Aortic smooth muscle cell (primary cell): Measurements from ENCODE around the gene BGN. TPM values are rescaled to one million over a fixed set of nuclear protein-coding genes. Genes with fewer than 3 reads are reported as not detected.

ENCODE experiments used
- total RNA-seq: library from RNA; depleted of rRNA; stranded (reverse); fragments of >200 nt; gene quantifications from 2 replicates; pipeline ENCODE4 v1.2.3, GENCODE V29; 2014

The BGN gene
- total RNA-seq: 56.3 and 168 TPM in 2 replicates

DNA sequence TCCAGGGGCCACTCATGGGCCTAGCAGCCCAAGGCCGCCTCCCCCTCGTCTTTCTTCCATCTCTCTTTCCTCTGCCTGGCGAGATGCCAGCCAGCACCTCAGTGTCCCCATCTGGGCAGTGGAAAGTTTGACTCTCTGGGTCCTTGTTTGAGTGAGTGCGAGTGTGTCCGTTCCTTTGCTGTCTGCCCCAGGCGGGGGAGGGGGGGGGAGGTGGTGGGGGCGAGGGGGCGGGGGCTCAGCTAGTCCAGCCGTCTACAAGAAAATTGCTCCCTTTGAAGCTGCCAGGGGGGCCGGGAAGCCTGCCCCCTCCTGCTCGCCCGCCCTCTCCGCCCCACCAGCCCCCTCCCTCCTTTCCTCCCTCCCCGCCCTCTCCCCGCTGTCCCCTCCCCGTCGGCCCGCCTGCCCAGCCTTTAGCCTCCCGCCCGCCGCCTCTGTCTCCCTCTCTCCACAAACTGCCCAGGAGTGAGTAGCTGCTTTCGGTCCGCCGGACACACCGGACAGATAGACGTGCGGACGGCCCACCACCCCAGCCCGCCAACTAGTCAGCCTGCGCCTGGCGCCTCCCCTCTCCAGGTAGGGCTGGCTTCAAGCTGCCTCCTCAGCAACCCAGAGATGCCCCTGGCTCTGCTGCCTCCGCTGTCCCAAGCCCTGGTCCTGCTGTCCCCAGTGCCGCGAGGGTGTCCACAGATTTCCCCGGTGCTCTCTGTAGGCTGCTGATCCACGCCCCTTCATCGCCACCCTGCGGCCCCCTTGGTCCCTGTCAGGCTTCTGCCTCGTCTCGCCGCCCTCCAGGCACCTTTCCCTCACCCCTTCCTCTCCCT is at the start of gene BGN:
Gene BGN (plus strand): TSS at position 440 of the 821 bp plus-strand sequence. CDS start 9,652 bp downstream, outside the sequence.

DNA sequence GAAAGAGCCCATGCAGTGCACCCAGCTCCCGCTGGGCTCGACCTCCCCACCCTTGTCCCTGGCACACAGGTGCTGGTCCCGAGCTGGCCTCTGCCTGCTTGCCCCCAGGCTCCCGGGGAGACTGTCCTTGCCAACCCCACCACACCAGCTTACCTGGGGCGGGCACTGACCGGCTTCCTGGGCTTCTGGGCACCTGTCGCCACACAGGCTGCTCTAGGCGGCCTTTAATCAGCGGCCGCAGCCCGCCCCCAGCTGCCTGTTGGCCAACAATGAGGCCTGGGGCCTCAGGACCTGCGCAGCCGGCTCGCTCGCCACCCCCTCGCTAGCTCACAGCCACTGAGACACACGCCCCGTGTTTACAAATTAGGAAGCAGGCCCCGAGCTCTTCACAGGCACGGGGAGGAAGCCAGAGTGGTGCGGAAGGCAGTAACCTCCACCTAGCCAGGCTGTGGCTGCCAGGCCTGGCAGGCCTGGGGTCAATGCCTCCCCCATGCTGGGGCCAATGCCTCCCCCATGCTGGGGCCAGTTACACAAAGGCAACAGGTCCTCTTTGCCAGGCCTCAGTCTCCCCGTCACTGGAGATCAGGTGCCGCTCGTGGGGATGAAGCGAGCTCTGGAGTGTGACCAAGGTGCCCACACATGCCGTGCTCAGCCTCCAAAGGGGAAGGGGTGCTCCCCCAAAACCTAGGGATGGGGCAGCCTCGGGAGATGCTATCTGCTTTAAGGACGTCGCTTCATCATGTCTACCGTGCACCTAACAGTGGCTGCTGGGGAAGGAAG is 48.7 kb upstream of the BGN start, which contains the start of gene TREX2:
Gene TREX2 (minus strand): TSS at position 201 of the 780 bp plus-strand sequence. CDS start 626 bp downstream, outside the sequence.

DNA sequence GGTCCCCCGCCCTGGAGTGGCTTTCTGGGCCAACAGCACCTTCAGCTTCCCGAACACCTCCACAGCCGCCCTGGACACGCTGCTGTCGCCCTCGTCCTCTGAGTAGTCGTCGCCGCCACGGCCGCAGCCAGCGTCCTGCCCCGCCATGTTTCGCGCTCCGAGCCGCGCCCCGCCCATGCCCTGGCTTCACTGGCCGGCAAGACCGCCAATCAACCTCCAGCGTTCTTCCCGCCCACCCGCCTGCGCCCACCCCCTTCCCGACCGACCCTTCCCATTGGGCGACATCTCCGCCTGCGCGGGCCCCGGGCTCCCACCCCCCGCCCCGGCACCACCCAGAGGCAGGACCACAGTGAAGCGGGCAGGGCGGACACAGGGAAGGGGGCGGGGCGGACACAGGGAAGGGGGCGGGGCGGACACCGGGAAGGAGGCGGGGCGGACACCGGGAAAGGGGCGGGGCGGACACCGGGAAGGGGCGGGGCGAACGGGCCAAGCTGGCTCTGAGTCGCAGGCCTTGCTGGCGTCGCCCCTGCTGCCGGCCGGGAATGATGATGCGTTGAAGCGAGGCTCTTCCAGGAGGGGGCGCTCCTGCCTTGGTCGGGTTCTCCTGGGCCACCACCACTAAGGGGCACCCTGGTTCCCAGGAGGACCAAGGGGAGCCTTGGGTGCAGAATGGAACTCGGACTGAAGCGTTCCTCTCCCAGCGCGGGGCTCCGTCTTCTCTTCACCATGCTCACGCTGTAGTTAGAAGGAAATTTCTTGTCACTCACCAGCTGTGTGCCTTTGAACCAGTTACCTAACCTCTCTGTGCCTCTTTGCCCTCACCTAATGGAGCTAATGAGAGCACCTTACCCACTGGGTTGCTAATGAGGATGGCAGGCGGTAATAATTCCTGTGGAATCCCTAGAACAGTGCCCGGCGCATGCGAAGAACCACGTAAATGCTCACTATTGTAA is 24.1 kb upstream of the BGN start, which contains the start of gene HAUS7:
Gene HAUS7 (minus strand): TSS at position 166 of the 953 bp plus-strand sequence. CDS start 19 bp downstream, at position 147.

DNA sequence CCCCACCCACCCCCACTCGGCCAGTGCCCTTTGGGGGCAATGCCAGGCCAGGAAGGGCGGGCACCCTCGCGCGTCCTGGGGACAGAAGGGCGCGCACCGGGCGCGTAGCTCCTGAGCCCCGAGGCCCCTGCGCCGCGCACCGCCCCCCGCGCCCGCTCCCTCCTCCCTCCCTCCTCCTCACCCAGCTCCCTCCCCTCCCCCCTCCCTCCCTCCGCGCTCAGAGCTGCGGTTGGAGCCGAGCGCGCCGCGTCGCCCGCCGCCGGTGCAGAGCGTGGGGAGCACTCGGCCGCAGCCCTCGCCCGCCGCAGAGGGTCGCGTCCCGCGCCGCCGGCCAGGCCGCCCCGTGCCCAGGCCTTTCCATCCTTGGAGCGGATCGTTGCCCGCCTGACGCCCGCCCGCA is 22.6 kb downstream of the BGN start, which contains the start of gene ATP2B3:
Gene ATP2B3 (plus strand): TSS at position 220 of the 400 bp plus-strand sequence. CDS start 18,606 bp downstream, outside the sequence.

Other genes starting within 250 kb of the BGN start
- not detected in 2 replicates for gene PNMA6F, start 173.2 kb upstream of the BGN start, total RNA-seq
- 6.3 and 7.8 TPM in 2 replicates for gene ZNF275, start 160.8 kb upstream of the BGN start, total RNA-seq
- gene PNMA6E, start 93.6 kb upstream of the BGN start, total RNA-seq: not detected in 2 replicates
- gene ZFP92, start 83.5 kb upstream of the BGN start, total RNA-seq: under 0.01 TPM in 2 replicates
- 3.5 and 4.9 TPM in 2 replicates for gene TREX2, start 48.9 kb upstream of the BGN start, total RNA-seq
- gene HAUS7, start 24.4 kb upstream of the BGN start, total RNA-seq: 14.3 TPM in 2 replicates
- not detected in 2 replicates for gene ATP2B3, start 22.7 kb downstream of the BGN start, total RNA-seq
- gene CCNQ, start 104.2 kb downstream of the BGN start, total RNA-seq: 28.3 and 30.9 TPM in 2 replicates
- gene DUSP9, start 152.2 kb downstream of the BGN start, total RNA-seq: not detected in 2 replicates
- gene PNCK, start 178.8 kb downstream of the BGN start, total RNA-seq: under 0.01 and 0.06 TPM in 2 replicates
- 9.5 and 11.9 TPM in 2 replicates for gene SLC6A8, start 192.9 kb downstream of the BGN start, total RNA-seq
- gene BCAP31, start 229.4 kb downstream of the BGN start, total RNA-seq: 171 and 208 TPM in 2 replicates
- 13.6 and 14.7 TPM in 2 replicates for gene ABCD1, start 229.9 kb downstream of the BGN start, total RNA-seq